Measurements from ENCODE around the gene FBXL7. TPM values are rescaled to one million over a fixed set of nuclear protein-coding genes. Genes with fewer than 3 reads are reported as not detected.

FBXL7 gene
- total and polyA plus RNA-seq, 2 of the 8 experiments (the other 6 are each of a cell fraction or from before 2014, with no cell fraction given): 17.7 to 17.8 TPM

GRCh38 chr5:15475367-15475766 lies 24.6 kb upstream of the FBXL7 start (continued):
- TF ChIP-seq ATF2 (IDR thresholded peaks at IDR 0.05; ENCODE audit: low read length): no peak
- TF ChIP-seq SP4 (IDR thresholded peaks at IDR 0.05; ENCODE audit: low read length): no peak

Measured in H1 (cell line).